ENCODE measurements around the gene DNAL1.

DNA sequence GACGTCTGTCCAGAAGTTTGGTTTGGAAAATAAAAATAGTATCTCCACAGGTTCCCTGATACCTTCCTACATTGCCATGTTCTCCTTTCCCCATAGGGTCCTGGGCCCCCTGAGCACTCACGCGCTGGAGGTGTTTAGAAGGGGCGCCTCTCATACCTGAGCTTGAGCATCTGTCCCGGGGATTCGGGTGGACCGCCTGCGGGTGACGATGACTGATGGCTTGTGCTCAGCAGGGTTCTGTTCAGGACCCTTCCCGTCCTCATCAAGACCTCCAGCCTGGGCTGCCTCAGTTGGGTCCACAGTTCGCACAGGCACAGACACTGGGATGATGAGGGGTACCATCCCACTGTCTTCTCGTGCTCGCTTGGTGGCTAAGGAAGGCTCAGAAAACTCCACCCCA lies 92.1 kb downstream of the DNAL1 start:
- TF ChIP-seq NRF1 (IDR thresholded peaks at IDR 0.05; ENCODE audit: low read depth, low read length) (no peak), EP300 (IDR thresholded peaks at IDR 0.05; ENCODE audit: borderline replicate concordance in 1 of 2, low read depth in 1 of 2, low read length in 1 of 2) (no peak), JUND (IDR thresholded peaks at IDR 0.05) (no peak)
- TF ChIP-seq, protein P1, sequence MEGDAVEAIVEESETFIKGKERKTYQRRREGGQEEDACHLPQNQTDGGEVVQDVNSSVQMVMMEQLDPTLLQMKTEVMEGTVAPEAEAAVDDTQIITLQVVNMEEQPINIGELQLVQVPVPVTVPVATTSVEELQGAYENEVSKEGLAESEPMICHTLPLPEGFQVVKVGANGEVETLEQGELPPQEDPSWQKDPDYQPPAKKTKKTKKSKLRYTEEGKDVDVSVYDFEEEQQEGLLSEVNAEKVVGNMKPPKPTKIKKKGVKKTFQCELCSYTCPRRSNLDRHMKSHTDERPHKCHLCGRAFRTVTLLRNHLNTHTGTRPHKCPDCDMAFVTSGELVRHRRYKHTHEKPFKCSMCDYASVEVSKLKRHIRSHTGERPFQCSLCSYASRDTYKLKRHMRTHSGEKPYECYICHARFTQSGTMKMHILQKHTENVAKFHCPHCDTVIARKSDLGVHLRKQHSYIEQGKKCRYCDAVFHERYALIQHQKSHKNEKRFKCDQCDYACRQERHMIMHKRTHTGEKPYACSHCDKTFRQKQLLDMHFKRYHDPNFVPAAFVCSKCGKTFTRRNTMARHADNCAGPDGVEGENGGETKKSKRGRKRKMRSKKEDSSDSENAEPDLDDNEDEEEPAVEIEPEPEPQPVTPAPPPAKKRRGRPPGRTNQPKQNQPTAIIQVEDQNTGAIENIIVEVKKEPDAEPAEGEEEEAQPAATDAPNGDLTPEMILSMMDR (IDR thresholded peaks at IDR 0.05), result no peak
